Heart right ventricle (tissue), 16 donors: Measurements from ENCODE around the gene SLC25A18. TPM values are rescaled to one million over a fixed set of nuclear protein-coding genes. Genes with fewer than 3 reads are reported as not detected.

Source experiments
- ATAC-seq, 8 donors: fragments of 200-7000 bp; cut with Tn5 transposase; one replicate each; pipeline ENCODE4 v1.9.1; 2020; ENCODE audit warnings: mild to moderate bottlenecking in 8 of 8, moderate library complexity in 8 of 8, moderate number of reproducible peaks in 1 of 8
- DNase-seq, 2 donors: peaks; one replicate each; pipeline ENCODE4 v3.0.0-alpha.2; 2020
- H3K27ac ChIP-seq, 10 donors: fragments of 200-600 bp; sonication (generic) in 2 of 10; one replicate each; pipeline versions ENCODE4 v1.5.0 to v1.8.0; 2020 to 2022; ENCODE audit warnings: mild to moderate bottlenecking in 3 of 10
- H3K27me3 ChIP-seq, 7 donors: fragments of 200-600 bp; one replicate each; pipeline ENCODE4 v1.8.0; 2021 to 2022; ENCODE audit warnings: mild to moderate bottlenecking in 2 of 7
- H3K36me3 ChIP-seq, 9 donors: fragments of 200-600 bp; sonication (generic) in 1 of 9; one replicate each; pipeline versions ENCODE4 v1.5.0 to v1.8.0; 2020 to 2022; ENCODE audit warnings: mild to moderate bottlenecking in 2 of 9
- H3K4me1 ChIP-seq, 9 donors: fragments of 200-600 bp; sonication (generic) in 1 of 9; one replicate each; pipeline versions ENCODE4 v1.5.0 to v1.8.0; 2020 to 2022; ENCODE audit warnings: mild to moderate bottlenecking in 4 of 9
- H3K4me3 ChIP-seq, 10 donors: fragments of 200-600 bp; sonication (generic) in 2 of 10; one replicate each; pipeline versions ENCODE4 v1.5.0 to v1.8.0; 2020 to 2022; ENCODE audit warnings: mild to moderate bottlenecking in 7 of 10, moderate library complexity in 2 of 10
- H3K9me3 ChIP-seq, 11 donors: fragments of 200-600 bp in 10 of 11; sonication (generic) in 2 of 11; one replicate each; pipeline versions ENCODE4 v1.5.0 to v1.8.0; 2013 to 2022; ENCODE audit warnings: mild to moderate bottlenecking in 2 of 11, control low read depth in 1 of 11, moderate library complexity in 1 of 11
- CTCF ChIP-seq, 9 donors: fragments of 200-600 bp; sonication (generic) in 2 of 9; IDR thresholded peaks; one replicate each; pipeline versions ENCODE4 v1.5.0 to v1.8.0; 2021 to 2022; ENCODE audit warnings: antibody characterized with exemption in 9 of 9, mild to moderate bottlenecking in 5 of 9, moderate library complexity in 1 of 9
- WGBS, 2 donors: extraction: QIAGEN DNeasy Blood & Tissue Kit; methylation state at CpG; one replicate each; pipeline ENCODE4 v1.1.7; 2013; ENCODE audit warnings: inconsistent platforms in 1 of 2; 5-methylcytosine and 5-hydroxymethylcytosine counted together
- intact Hi-C, 10 donors: fragments of 100-400 bp; cut with DNase I; formaldehyde crosslinking; loops; one replicate each; pipeline versions ENCODE4 v1.11.1 to v1.14.2; 2022
- polyA plus RNA-seq, 2 donors: library from polyadenylated mRNA; stranded (reverse); fragments of 200-250 nt; gene quantifications; one replicate each; pipeline ENCODE4 v1.2.3, GENCODE V29; 2013
- total RNA-seq, 10 donors: library from RNA; stranded (reverse); fragmentation: NEBNext Ultra II Directional in 3 of 10; extraction: Animal tissue kit (Norgen Biotek cat#: 25700) in 3 of 10; gene quantifications; one replicate each; pipeline versions ENCODE4 v1.2.1 to v1.2.4, GENCODE V29; 2021 to 2023
- donor health status: Arrhythmogenic right ventricular cardiomyopathy.
- donor health status: ischemic (EF 13 %, LVEDD 7.1; RV severe dilation, severe dysfunction).
- donor health status: healthy with polysubstance abuse.
- donor health status: DM: no; HTN: yes; CAD: no.
- donor health status: DM: no; HTN: no; CAD: no.
- donor health status: ischemic (EF 25% LVEDD 6.9; RV normal size, moderate dysfunction).
- donor health status: ischemic (EF 25% LVEDD 5.7; RV mildly dilated, moderate dysfunction).
- donor health status: healthy.
- donor health status: DM: yes; HTN: yes; CAD: no.
- donor health status: Ischemic cardiomyopathy.
- donor health status: ischemic (EF 35%, LVEDD 5.7; RV mildly dilated, moderate dysfunction).
- donor health status: nonischemic (EF 11% LVEDD 7.7; RV severe dilation, severe dysfunction).
- donor health status: DM: yes; HTN: yes; CAD: no.
- donor health status: PGD.
- donor health status: ischemic (EF 29% LVEDD 5.4; RV normal size, mild dysfunction).
- donor health status: nonischemic (EF 23%, LVEDD 6.1; RV moderate dilation, normal function).

Gene SLC25A18
- total and polyA plus RNA-seq, 12 donors: 0.65 to 13.6 (median 1.1) TPM

GRCh38 chr22:17569971-17570511 is 6.7 kb downstream of the SLC25A18 start:
- Histone ChIP-seq H3K9me3 (no peaks in the 10 kb centered on the region), H3K4me3 (peak overlapping the region in 2 of 10 donors; percentile 20 to 51), H3K4me1 (peaks cover 11 to 31% (median 27%) of the 10 kb centered on the region in 9 donors), H3K36me3 (no peaks in the 10 kb centered on the region), H3K27me3 (no peaks in the 10 kb centered on the region), H3K27ac (peak overlapping the region; percentile 57 to 94 (median 84))
- intact Hi-C loops: loop anchor here in 5 of 10 donors (2.0 to 10.0 kb wide), 5 partner anchors 57 to 217 kb away; partner anchors contain the start of genes BCL2L13 (in 3 of the 5) and ATP6V1E1 (in 2 of the 5)
- ATAC-seq (peak in 7 of 8 donors; percentile 9 to 67 (median 46)), DNase-seq (no peak)
- no peak for TF ChIP-seq CTCF (IDR thresholded peaks at IDR 0.05)
- WGBS, 2 donors: 25 to 26% methylated on average over 8 of the region's 8 CpGs

DNA sequence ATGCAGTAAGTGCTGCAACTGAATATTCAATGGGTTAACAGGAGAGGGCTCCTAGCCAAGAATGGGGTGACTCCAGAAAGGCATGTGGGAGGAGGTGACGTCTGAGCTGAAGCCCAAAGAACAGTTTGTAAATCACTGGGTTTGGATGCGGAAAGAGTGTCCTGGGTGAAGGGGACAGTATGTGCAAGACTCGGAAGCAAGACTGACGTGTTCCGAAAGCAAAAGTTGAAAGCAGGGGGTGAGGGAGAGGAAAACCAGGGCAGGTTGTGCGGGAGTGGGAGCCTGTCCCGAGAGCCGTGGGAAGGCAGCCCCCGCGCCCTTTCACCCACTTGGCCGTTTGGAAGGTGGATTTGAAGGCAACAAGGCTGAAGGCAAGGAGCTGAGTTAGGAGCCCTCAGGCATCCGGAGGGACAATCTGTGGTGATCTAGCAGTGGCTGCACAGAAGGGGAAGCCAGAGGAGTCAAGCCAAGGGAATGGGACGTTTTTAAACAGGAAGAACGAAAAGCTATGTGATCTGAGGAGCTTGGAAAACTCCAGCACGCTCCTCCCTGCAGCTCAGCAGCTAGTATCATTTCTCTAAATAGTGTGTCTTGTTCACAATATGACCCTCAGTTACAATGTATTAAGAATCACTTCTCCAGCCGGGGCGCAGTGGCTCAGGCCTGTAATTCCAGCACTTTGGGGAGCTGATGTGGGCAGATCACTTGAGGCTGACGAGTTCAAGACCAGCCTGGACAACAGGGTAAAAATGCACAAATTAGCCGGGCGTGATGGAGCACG is 7.7 kb downstream of the SLC25A18 start:
- Histone ChIP-seq H3K27me3 (no peaks in the 10 kb centered on the region), H3K4me3 (peak overlapping the region in 9 of 10 donors; percentile 3 to 51 (median 41)), H3K4me1 (peaks cover 11 to 35% (median 27%) of the 10 kb centered on the region in 9 donors), H3K36me3 (no peaks in the 10 kb centered on the region), H3K27ac (peak overlapping the region; percentile 81 to 94 (median 86)), H3K9me3 (no peaks in the 10 kb centered on the region)
- 15 to 17% methylated on average over 21 of the region's 21 CpGs for WGBS, 2 donors
- DNase-seq (peak; percentile 78 to 87), ATAC-seq (peak; percentile 84 to 96 (median 94))
- intact Hi-C loops: loop anchor here in 4 of 10 donors (2.0 to 5.0 kb wide), 3 partner anchors 56 to 216 kb away; partner anchors contain the start of genes BCL2L13 (in 3 of the 4) and ATP6V1E1 (in 2 of the 4)
- TF ChIP-seq CTCF (IDR thresholded peaks at IDR 0.05): no peak

GRCh38 chr22:17575151-17575550 is 11.9 kb downstream of the SLC25A18 start:
- Histone ChIP-seq H3K9me3 (no peaks in the 10 kb centered on the region), H3K4me1 (peaks cover 11 to 26% (median 20%) of the 10 kb centered on the region in 9 donors), H3K4me3 (no peak overlapping the region), H3K27me3 (no peaks in the 10 kb centered on the region), H3K36me3 (no peaks in the 10 kb centered on the region), H3K27ac (no peak overlapping the region)
- intact Hi-C loops: no loop called here
- TF ChIP-seq CTCF (IDR thresholded peaks at IDR 0.05): no peak
- DNase-seq (no peak), ATAC-seq (no peak)
- WGBS, 2 donors: 81 to 84% methylated on average over 5 of the region's 5 CpGs

- WGBS, 2 donors: 71 to 86% methylated on average over 4 of the region's 4 CpGs
- peak overlapping the region in 1 of 10 donors; percentile 63 for H3K27ac ChIP-seq
- no peak for TF ChIP-seq CTCF (IDR thresholded peaks at IDR 0.05)
- H3K27me3 ChIP-seq: no peaks in the 10 kb centered on the region
- no peak for DNase-seq
- H3K36me3 ChIP-seq: no peaks in the 10 kb centered on the region
- peaks cover 7 to 21% (median 15%) of the 10 kb centered on the region in 9 donors for H3K4me1 ChIP-seq
- intact Hi-C loops: no loop called here
- no peaks in the 10 kb centered on the region for H3K9me3 ChIP-seq
- no peak overlapping the region for H3K4me3 ChIP-seq
- no peak for ATAC-seq
These were observed 12.4 kb downstream of the SLC25A18 start for GRCh38 chr22:17575681-17576080.
